ENCODE data around the gene ROGDI.

DNA sequence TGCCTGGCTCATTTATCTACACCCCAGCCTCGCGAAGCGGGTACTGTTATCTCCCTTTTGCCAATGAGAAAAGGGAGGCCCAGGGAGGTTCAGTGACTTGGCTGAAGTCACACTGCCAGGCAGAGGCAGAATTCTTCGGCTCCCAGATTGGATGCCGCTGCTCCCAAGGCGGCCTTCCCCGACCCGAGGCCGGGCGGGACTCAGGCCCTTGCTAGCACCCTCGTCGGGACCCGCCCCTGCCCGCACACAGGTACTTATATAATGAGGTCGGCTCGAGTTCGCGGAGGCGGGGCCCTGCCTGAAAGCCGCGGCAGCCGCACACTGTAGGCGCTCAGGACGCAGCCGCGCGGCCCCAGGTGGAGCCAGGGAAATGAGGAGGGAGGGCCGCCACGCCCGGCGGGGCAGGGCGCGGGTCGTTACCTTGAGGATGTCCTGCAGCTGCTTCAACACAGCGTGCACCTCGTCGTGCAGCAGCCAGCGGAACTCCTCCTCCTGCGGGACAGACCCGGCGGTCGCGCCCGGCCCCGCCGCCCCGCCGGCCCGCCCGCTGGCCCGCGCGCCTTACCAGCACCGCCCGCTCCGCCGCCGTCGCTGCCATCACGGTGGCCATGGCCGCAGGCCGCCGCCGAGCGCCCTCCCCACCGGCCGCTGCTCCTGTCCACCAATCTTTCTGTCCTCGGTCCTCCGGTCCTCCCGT is at the start of gene ROGDI:
- TF ChIP-seq, protein P1, sequence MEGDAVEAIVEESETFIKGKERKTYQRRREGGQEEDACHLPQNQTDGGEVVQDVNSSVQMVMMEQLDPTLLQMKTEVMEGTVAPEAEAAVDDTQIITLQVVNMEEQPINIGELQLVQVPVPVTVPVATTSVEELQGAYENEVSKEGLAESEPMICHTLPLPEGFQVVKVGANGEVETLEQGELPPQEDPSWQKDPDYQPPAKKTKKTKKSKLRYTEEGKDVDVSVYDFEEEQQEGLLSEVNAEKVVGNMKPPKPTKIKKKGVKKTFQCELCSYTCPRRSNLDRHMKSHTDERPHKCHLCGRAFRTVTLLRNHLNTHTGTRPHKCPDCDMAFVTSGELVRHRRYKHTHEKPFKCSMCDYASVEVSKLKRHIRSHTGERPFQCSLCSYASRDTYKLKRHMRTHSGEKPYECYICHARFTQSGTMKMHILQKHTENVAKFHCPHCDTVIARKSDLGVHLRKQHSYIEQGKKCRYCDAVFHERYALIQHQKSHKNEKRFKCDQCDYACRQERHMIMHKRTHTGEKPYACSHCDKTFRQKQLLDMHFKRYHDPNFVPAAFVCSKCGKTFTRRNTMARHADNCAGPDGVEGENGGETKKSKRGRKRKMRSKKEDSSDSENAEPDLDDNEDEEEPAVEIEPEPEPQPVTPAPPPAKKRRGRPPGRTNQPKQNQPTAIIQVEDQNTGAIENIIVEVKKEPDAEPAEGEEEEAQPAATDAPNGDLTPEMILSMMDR (IDR thresholded peaks at IDR 0.05; ENCODE audit: low read depth, low read length, missing input control): no peak
- peak; percentile 37 for TF ChIP-seq SP1 (IDR thresholded peaks at IDR 0.05)
- peak in 1 of 2 donors; percentile 22 for TF ChIP-seq RAD21 (IDR thresholded peaks at IDR 0.05)
- peak; percentile 39 to 58 for TF ChIP-seq RXRA (IDR thresholded peaks at IDR 0.05)
- TF ChIP-seq TAF1 (conservative IDR thresholded peaks at IDR 0.05): no peak
- no peak for TF ChIP-seq HNF4G (IDR thresholded peaks at IDR 0.05)
- TF ChIP-seq, protein P2, sequence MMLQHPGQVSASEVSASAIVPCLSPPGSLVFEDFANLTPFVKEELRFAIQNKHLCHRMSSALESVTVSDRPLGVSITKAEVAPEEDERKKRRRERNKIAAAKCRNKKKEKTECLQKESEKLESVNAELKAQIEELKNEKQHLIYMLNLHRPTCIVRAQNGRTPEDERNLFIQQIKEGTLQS (IDR thresholded peaks at IDR 0.05): no peak
- TF ChIP-seq YY1 (IDR thresholded peaks at IDR 0.05): peak; percentile 20

Measured in liver (tissue), 3 donors.